Panc1 (cell line): ENCODE results near the gene MAEA. TPM values are rescaled to one million over a fixed set of nuclear protein-coding genes. Genes with fewer than 3 reads are reported as not detected.

Experiments
- ATAC-seq: fragments of 200-7000 bp; cut with Tn5 transposase; 2 replicates; pipeline ENCODE4 v1.9.1; 2020; ENCODE audit warnings: mild to moderate bottlenecking, moderate library complexity
- Bru-seq: library from RNA; stranded (reverse); fragments of 400-500 nt; gene quantifications from one replicate; lab custom pipeline; 2021; lab: Mats Ljungman, UMichigan
- BruChase-seq, 2 experiments: library from RNA; stranded (reverse); fragments of 400-500 nt; gene quantifications; one replicate each; lab custom pipeline; 2021; lab: Mats Ljungman, UMichigan
- BruUV-seq: library from RNA; stranded (reverse); fragments of 400-500 nt; replicated peaks from 2 replicates; lab custom pipeline; 2021; lab: Mats Ljungman, UMichigan
- CTCF ChIA-PET: fragments of 300-600 bp; sonication (Branson Sonifier 250); formaldehyde crosslinking; loops from one replicate; lab custom pipeline; 2022; ENCODE audit warnings: antibody characterized with exemption; lab: Charles Lee
- POLR2A ChIA-PET: fragments of 300-600 bp; sonication (Branson Sonifier 250); formaldehyde crosslinking; loops from one replicate; lab custom pipeline; 2022; ENCODE audit warnings: antibody characterized with exemption; lab: Charles Lee
- DNase-seq: peaks from one replicate; pipeline ENCODE4 v3.0.0-alpha.2; 2010; ENCODE audit warnings: low read depth, low spot score
- H3K27ac ChIP-seq: 2 replicates; pipeline ENCODE4 v1.5.1; 2011; ENCODE audit warnings: mild to moderate bottlenecking, low read length, inconsistent platforms
- H3K27me3 ChIP-seq: fragments of 200-500 bp; sonication (Bioruptor generic); 2 replicates; pipeline ENCODE4 v1.6.0; 2014; ENCODE audit warnings: low read length, inconsistent platforms; ENCODE audit not compliant: control insufficient read depth, insufficient read depth
- H3K36me3 ChIP-seq: fragments of 200-500 bp; sonication (Bioruptor generic); 2 replicates; pipeline ENCODE4 v1.5.1; 2014; ENCODE audit warnings: inconsistent platforms, mild to moderate bottlenecking, low read length, moderate library complexity; ENCODE audit not compliant: control insufficient read depth, insufficient read depth
- H3K4me1 ChIP-seq: 2 replicates; pipeline ENCODE4 v1.5.1; 2011; ENCODE audit warnings: inconsistent platforms, mild to moderate bottlenecking, low read length, moderate library complexity; ENCODE audit not compliant: control insufficient read depth, insufficient read depth
- H3K4me3 ChIP-seq, 2 experiments: 2 replicates each; pipeline ENCODE4 v1.5.1; 2011 to 2012; ENCODE audit warnings: low read depth in 2 of 2, low read length in 2 of 2, mild to moderate bottlenecking in 2 of 2, inconsistent platforms in 1 of 2, moderate library complexity in 1 of 2
- H3K9me3 ChIP-seq: fragments of 200-500 bp; sonication (Bioruptor generic); 2 replicates; pipeline ENCODE4 v1.5.1; 2014; ENCODE audit warnings: low read depth, mild to moderate bottlenecking, inconsistent platforms, low read length, moderate library complexity; ENCODE audit not compliant: control insufficient read depth, insufficient read depth
- CTCF ChIP-seq: fragments of 450-650 bp; IDR thresholded peaks from 2 replicates; pipeline ENCODE4 v1.5.1; 2017; ENCODE audit warnings: mild to moderate bottlenecking
- POLR2AphosphoS5 ChIP-seq: IDR thresholded peaks from 2 replicates; pipeline ENCODE4 v1.6.1; 2012; ENCODE audit warnings: mild to moderate bottlenecking, low read depth, low read length, moderate library complexity
- REST ChIP-seq, 2 experiments: IDR thresholded peaks; 2 replicates each; pipeline ENCODE4 v1.6.1; 2011 to 2012; ENCODE audit warnings: low read depth in 2 of 2, control low read depth in 1 of 2, low read length in 1 of 2, mild to moderate bottlenecking in 1 of 2, moderate library complexity in 1 of 2; ENCODE audit not compliant: insufficient read depth in 1 of 2
- SIN3A ChIP-seq: IDR thresholded peaks from 2 replicates; pipeline ENCODE4 v1.6.1; 2012; ENCODE audit warnings: low read depth, mild to moderate bottlenecking, low read length, moderate library complexity, borderline replicate concordance; ENCODE audit not compliant: insufficient read depth
- TCF7L2 ChIP-seq: IDR thresholded peaks from 2 replicates; pipeline ENCODE4 v1.6.1; 2011; ENCODE audit warnings: mild to moderate bottlenecking, low read depth, low read length, inconsistent platforms
- in situ Hi-C: cut with HindIII; loops from 2 replicates; pipeline ENCODE4 v1.10.0; 2016; ENCODE audit warnings: low sequenced_read_pairs, low pct_unique_long_range_greater_than_20kb
- intact Hi-C: fragments of 100-400 bp; cut with micrococcal nuclease; formaldehyde crosslinking; loops from one replicate; pipeline ENCODE4 v1.10.0; 2022; ENCODE audit not compliant: unreplicated experiment
- long read RNA-seq: library from polyadenylated mRNA; unstranded; transcript quantifications from one replicate; pipeline ENCODE4 v2.0.0, GENCODE V29; 2021; ENCODE audit not compliant: unreplicated experiment
- polyA plus RNA-seq: library from polyadenylated mRNA; unstranded; fragments of >200 nt; gene quantifications from one replicate; pipeline ENCODE4 v1.2.1, GENCODE V29; 2012; ENCODE audit warnings: missing spikeins; ENCODE audit not compliant: insufficient read length
- total RNA-seq: library from RNA; stranded (reverse); gene quantifications from one replicate; pipeline ENCODE4 v1.2.1, GENCODE V29; 2021; ENCODE audit not compliant: unreplicated experiment

Gene MAEA
- total RNA-seq, result 62.3 TPM
- 99.0 TPM for polyA plus RNA-seq
- Bru-seq, nascent RNA, result percentile 66 among the genes with signal in this experiment
- percentile 63 among the genes with signal in this experiment for BruChase-seq, experiment 1, labeled RNA remaining after a 2-hour chase
- percentile 74 among the genes with signal in this experiment for BruChase-seq, experiment 2, labeled RNA remaining after a 6-hour chase
- long read RNA-seq, transcript MAEA-202 (9 exons, 2,222 nt), result major isoform, 159 of 225 reads
- long read RNA-seq, partial matches to known transcripts, result 13 of 225 reads
- long read RNA-seq, other reads (novel, unspliced or antisense), result 51 of 225 reads

DNA sequence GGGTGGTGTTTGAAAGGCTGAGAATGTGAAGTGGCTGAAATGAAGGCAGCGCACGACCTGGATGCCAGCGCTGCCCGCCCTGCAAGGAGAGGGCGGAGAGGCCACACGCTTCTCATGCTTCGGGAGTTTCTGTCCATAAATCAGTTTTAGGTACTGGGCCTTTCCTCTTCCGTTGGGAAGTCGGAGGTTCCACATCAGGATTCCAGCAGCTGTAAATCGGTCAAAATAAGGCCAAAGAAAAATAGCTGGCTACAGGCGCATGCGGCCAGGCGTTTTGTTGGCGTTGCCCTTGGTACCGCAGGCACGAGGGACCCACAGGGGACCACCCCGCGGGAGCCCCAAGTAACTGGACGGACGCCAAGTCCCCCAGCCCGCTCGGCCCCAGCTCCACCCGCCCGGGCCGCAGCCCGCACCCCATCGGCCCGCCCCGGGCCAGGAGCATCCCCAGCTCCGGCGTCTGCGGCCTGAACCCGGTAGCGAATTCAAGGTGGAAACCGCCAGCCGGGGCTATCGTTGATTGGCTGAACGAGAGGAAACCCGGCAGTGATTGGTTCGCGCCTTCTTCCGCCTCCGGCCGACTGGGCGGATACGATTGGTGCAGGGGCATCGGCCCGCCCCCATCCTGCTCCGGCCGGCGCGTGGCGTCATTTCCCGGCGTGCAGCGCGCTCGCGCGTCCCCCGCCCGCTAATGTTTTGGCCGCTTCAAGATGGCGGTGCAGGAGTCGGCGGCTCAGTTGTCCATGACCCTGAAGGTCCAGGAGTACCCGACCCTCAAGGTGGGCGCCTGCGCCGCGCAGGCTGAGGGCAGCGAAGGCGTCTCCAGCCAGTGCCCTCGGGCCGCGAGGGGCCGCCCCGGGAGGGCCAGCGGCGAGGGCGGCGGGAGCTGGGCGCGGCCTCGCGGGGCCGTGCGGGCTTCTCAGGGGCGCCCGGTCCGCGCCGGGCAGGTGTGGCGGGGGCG is at the start of gene MAEA:
Gene MAEA, plus strand, starts transcription at position 685 of the 958 bp plus-strand sequence. Its CDS starts 23 bp downstream, at position 708.
- DNase-seq (peak; percentile 80), ATAC-seq (peak; percentile 96)
- peaks cover 33% of the 10 kb centered on the region for H3K4me1 ChIP-seq
- no peaks in the 10 kb centered on the region for H3K36me3 ChIP-seq
- peak; percentile 64; the same call in 1 of the 2 replicates for TF ChIP-seq TCF7L2
- no peak for TF ChIP-seq REST (IDR thresholded peaks at IDR 0.05; ENCODE audit: insufficient read depth in 1 of 2, low read depth in 2 of 2, low read length in 1 of 2)
- peak; percentile 77; the same call in 1 of the 2 replicates for TF ChIP-seq SIN3A
- TF ChIP-seq POLR2AphosphoS5, result peak; percentile 83
- no peak for TF ChIP-seq CTCF
- peak within 1 kb of the TSS; percentile 87 for H3K27ac ChIP-seq
- in situ Hi-C loops (no loop called here), intact Hi-C loops (no loop called here)
- H3K9me3 ChIP-seq, result no peaks in the 10 kb centered on the region
- no peaks in the 10 kb centered on the region for H3K27me3 ChIP-seq
- peak within 1 kb of the TSS; percentile 81 to 89 for H3K4me3 ChIP-seq
- TSS peak; percentile 99 for BruUV-seq
- CTCF ChIA-PET, result no interaction called here
- POLR2A ChIA-PET, result no interaction called here

GRCh38 chr4:1239950-1240307 is 49.8 kb upstream of the MAEA start:
- H3K27ac ChIP-seq, result no peak overlapping the region
- BruUV-seq, result no TSS peak
- in situ Hi-C loops, result no loop called here
- H3K36me3 ChIP-seq, result no peaks in the 10 kb centered on the region
- ATAC-seq (no peak), DNase-seq (no peak)
- H3K9me3 ChIP-seq, result no peaks in the 10 kb centered on the region
- CTCF ChIA-PET, result no interaction called here
- no peaks in the 10 kb centered on the region for H3K4me1 ChIP-seq
- intact Hi-C loops, result no loop called here
- POLR2A ChIA-PET, result no interaction called here
- no peak overlapping the region for H3K4me3 ChIP-seq
- TF ChIP-seq TCF7L2, result no peak
- no peak for TF ChIP-seq REST (IDR thresholded peaks at IDR 0.05; ENCODE audit: insufficient read depth in 1 of 2, low read depth in 2 of 2, low read length in 1 of 2)
- TF ChIP-seq POLR2AphosphoS5, result no peak
- no peak for TF ChIP-seq SIN3A
- no peaks in the 10 kb centered on the region for H3K27me3 ChIP-seq
